ENCODE results near the gene FMN2. TPM values are rescaled to one million over a fixed set of nuclear protein-coding genes. Genes with fewer than 3 reads are reported as not detected.

FMN2 gene
- total RNA-seq, 1 experiment from 2014 or later: 0.59 TPM

- Histone ChIP-seq H4K20me1 (ENCODE audit: control insufficient read depth, insufficient read depth, insufficient read length) (no peaks in the 10 kb centered on the region), H2BK5ac (ENCODE audit: insufficient read length, low read length) (no peak overlapping the region), H3K18ac (ENCODE audit: insufficient read length, low read depth, low read length) (no peak overlapping the region), H2AK5ac (ENCODE audit: insufficient read length, low read length) (no peak overlapping the region), H3K4me2 (ENCODE audit: insufficient read depth, insufficient read length, low read length) (no peak overlapping the region), H2BK15ac (ENCODE audit: low read depth, low read length) (no peak overlapping the region), H3K27me3 (ENCODE audit: insufficient read depth, low read length) (no peaks in the 10 kb centered on the region), H3K79me2 (ENCODE audit: insufficient read depth, low read length) (no peaks in the 10 kb centered on the region), H3K14ac (ENCODE audit: insufficient read depth, low read length) (no peak overlapping the region), H3K23me2 (ENCODE audit: insufficient read length, low read depth, low read length, poor library complexity, severe bottlenecking) (no peaks in the 10 kb centered on the region), H2BK12ac (ENCODE audit: insufficient read length, low read depth, low read length) (no peak overlapping the region), H2BK20ac (ENCODE audit: low read depth, low read length, poor library complexity, severe bottlenecking) (no peak overlapping the region), H2BK120ac (ENCODE audit: low read depth, low read length, poor library complexity, severe bottlenecking) (no peak overlapping the region), H4K8ac (replicated peaks; ENCODE audit: insufficient read length, low read depth, low read length) (no peak overlapping the region), H3T11ph (ENCODE audit: low read length) (no peak overlapping the region), H3K79me1 (ENCODE audit: insufficient read depth, low read depth, low read length, poor library complexity, severe bottlenecking) (no peaks in the 10 kb centered on the region), H3K4me1 (ENCODE audit: insufficient read depth, low read length) (no peaks in the 10 kb centered on the region), H3K56ac (ENCODE audit: insufficient read length, low read depth, low read length) (no peak overlapping the region), H4K5ac (ENCODE audit: insufficient read length, low read depth, low read length) (no peak overlapping the region), H4K91ac (ENCODE audit: insufficient read length, low read depth, low read length) (no peak overlapping the region), H3K9ac (ENCODE audit: extremely low read depth, insufficient read length, low read length) (no peak overlapping the region), H2AFZ (ENCODE audit: low read length) (no peak overlapping the region), H3K23ac (ENCODE audit: insufficient read length, low read depth, low read length) (no peak overlapping the region), H3K4ac (ENCODE audit: low read depth, low read length) (no peak overlapping the region), H3K27ac (ENCODE audit: insufficient read length, low read depth, low read length) (no peak overlapping the region), H3K9me3 (ENCODE audit: control insufficient read depth, low read depth, low read length) (no peaks in the 10 kb centered on the region)
- H3K4me1 Mint-ChIP-seq: no peaks in the 10 kb centered on the region
- H3K27ac Mint-ChIP-seq: no peak overlapping the region
- no peak for DNase-seq
- H3K9me3 Mint-ChIP-seq: no peaks in the 10 kb centered on the region
- no peak overlapping the region for H3K4me3 Mint-ChIP-seq
- H3K27me3 Mint-ChIP-seq (ENCODE audit: low read depth): no peaks in the 10 kb centered on the region; the same call in 1 of the 2 replicates
- WGBS (ENCODE audit: extremely low coverage, insufficient read length, low lambda C conversion rate): no CpG with 5 or more reads among the region's 7 CpGs
- TF ChIP-seq, protein P1, sequence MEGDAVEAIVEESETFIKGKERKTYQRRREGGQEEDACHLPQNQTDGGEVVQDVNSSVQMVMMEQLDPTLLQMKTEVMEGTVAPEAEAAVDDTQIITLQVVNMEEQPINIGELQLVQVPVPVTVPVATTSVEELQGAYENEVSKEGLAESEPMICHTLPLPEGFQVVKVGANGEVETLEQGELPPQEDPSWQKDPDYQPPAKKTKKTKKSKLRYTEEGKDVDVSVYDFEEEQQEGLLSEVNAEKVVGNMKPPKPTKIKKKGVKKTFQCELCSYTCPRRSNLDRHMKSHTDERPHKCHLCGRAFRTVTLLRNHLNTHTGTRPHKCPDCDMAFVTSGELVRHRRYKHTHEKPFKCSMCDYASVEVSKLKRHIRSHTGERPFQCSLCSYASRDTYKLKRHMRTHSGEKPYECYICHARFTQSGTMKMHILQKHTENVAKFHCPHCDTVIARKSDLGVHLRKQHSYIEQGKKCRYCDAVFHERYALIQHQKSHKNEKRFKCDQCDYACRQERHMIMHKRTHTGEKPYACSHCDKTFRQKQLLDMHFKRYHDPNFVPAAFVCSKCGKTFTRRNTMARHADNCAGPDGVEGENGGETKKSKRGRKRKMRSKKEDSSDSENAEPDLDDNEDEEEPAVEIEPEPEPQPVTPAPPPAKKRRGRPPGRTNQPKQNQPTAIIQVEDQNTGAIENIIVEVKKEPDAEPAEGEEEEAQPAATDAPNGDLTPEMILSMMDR (conservative IDR thresholded peaks at IDR 0.05): peak; percentile 70
- no peaks in the 10 kb centered on the region for H3K36me3 Mint-ChIP-seq (ENCODE audit: insufficient read depth in 1 of 3, low read depth in 3 of 3)
These were observed 363.6 kb downstream of the FMN2 start for GRCh38 chr1:240455228-240455821.
